Panc1 (cell line): Measurements from ENCODE around the gene MRM1. TPM values are rescaled to one million over a fixed set of nuclear protein-coding genes. Genes with fewer than 3 reads are reported as not detected.

Source experiments
- ATAC-seq: fragments of 200-7000 bp; cut with Tn5 transposase; 2 replicates; pipeline ENCODE4 v1.9.1; 2020; ENCODE audit warnings: mild to moderate bottlenecking, moderate library complexity
- BruUV-seq: library from RNA; stranded (reverse); fragments of 400-500 nt; replicated peaks from 2 replicates; lab custom pipeline; 2021; lab: Mats Ljungman, UMichigan
- CTCF ChIA-PET: fragments of 300-600 bp; sonication (Branson Sonifier 250); formaldehyde crosslinking; loops from one replicate; lab custom pipeline; 2022; ENCODE audit warnings: antibody characterized with exemption; lab: Charles Lee
- POLR2A ChIA-PET: fragments of 300-600 bp; sonication (Branson Sonifier 250); formaldehyde crosslinking; loops from one replicate; lab custom pipeline; 2022; ENCODE audit warnings: antibody characterized with exemption; lab: Charles Lee
- DNase-seq: peaks from one replicate; pipeline ENCODE4 v3.0.0-alpha.2; 2010; ENCODE audit warnings: low read depth, low spot score
- H3K27ac ChIP-seq: 2 replicates; pipeline ENCODE4 v1.5.1; 2011; ENCODE audit warnings: mild to moderate bottlenecking, low read length, inconsistent platforms
- H3K27me3 ChIP-seq: fragments of 200-500 bp; sonication (Bioruptor generic); 2 replicates; pipeline ENCODE4 v1.6.0; 2014; ENCODE audit warnings: low read length, inconsistent platforms; ENCODE audit not compliant: control insufficient read depth, insufficient read depth
- H3K36me3 ChIP-seq: fragments of 200-500 bp; sonication (Bioruptor generic); 2 replicates; pipeline ENCODE4 v1.5.1; 2014; ENCODE audit warnings: inconsistent platforms, mild to moderate bottlenecking, low read length, moderate library complexity; ENCODE audit not compliant: control insufficient read depth, insufficient read depth
- H3K4me1 ChIP-seq: 2 replicates; pipeline ENCODE4 v1.5.1; 2011; ENCODE audit warnings: inconsistent platforms, mild to moderate bottlenecking, low read length, moderate library complexity; ENCODE audit not compliant: control insufficient read depth, insufficient read depth
- H3K4me3 ChIP-seq, 2 experiments: 2 replicates each; pipeline ENCODE4 v1.5.1; 2011 to 2012; ENCODE audit warnings: low read depth in 2 of 2, low read length in 2 of 2, mild to moderate bottlenecking in 2 of 2, inconsistent platforms in 1 of 2, moderate library complexity in 1 of 2
- H3K9me3 ChIP-seq: fragments of 200-500 bp; sonication (Bioruptor generic); 2 replicates; pipeline ENCODE4 v1.5.1; 2014; ENCODE audit warnings: low read depth, mild to moderate bottlenecking, inconsistent platforms, low read length, moderate library complexity; ENCODE audit not compliant: control insufficient read depth, insufficient read depth
- CTCF ChIP-seq: fragments of 450-650 bp; IDR thresholded peaks from 2 replicates; pipeline ENCODE4 v1.5.1; 2017; ENCODE audit warnings: mild to moderate bottlenecking
- POLR2AphosphoS5 ChIP-seq: IDR thresholded peaks from 2 replicates; pipeline ENCODE4 v1.6.1; 2012; ENCODE audit warnings: mild to moderate bottlenecking, low read depth, low read length, moderate library complexity
- REST ChIP-seq, 2 experiments: IDR thresholded peaks; 2 replicates each; pipeline ENCODE4 v1.6.1; 2011 to 2012; ENCODE audit warnings: low read depth in 2 of 2, control low read depth in 1 of 2, low read length in 1 of 2, mild to moderate bottlenecking in 1 of 2, moderate library complexity in 1 of 2; ENCODE audit not compliant: insufficient read depth in 1 of 2
- SIN3A ChIP-seq: IDR thresholded peaks from 2 replicates; pipeline ENCODE4 v1.6.1; 2012; ENCODE audit warnings: low read depth, mild to moderate bottlenecking, low read length, moderate library complexity, borderline replicate concordance; ENCODE audit not compliant: insufficient read depth
- TCF7L2 ChIP-seq: IDR thresholded peaks from 2 replicates; pipeline ENCODE4 v1.6.1; 2011; ENCODE audit warnings: mild to moderate bottlenecking, low read depth, low read length, inconsistent platforms
- in situ Hi-C: cut with HindIII; loops from 2 replicates; pipeline ENCODE4 v1.10.0; 2016; ENCODE audit warnings: low sequenced_read_pairs, low pct_unique_long_range_greater_than_20kb
- intact Hi-C: fragments of 100-400 bp; cut with micrococcal nuclease; formaldehyde crosslinking; loops from one replicate; pipeline ENCODE4 v1.10.0; 2022; ENCODE audit not compliant: unreplicated experiment
- total RNA-seq: library from RNA; stranded (reverse); gene quantifications from one replicate; pipeline ENCODE4 v1.2.1, GENCODE V29; 2021; ENCODE audit not compliant: unreplicated experiment

MRM1 gene
- total RNA-seq, 1 experiment from 2014 or later, result 7.8 TPM

- CTCF ChIA-PET, result no interaction called here
- POLR2A ChIA-PET, result no interaction called here
- Histone ChIP-seq H3K36me3 (no peaks in the 10 kb centered on the region), H3K4me3 (no peak overlapping the region), H3K27me3 (peaks cover 3% of the 10 kb centered on the region; the same call in 1 of the 2 replicates), H3K27ac (no peak overlapping the region), H3K4me1 (no peaks in the 10 kb centered on the region), H3K9me3 (no peaks in the 10 kb centered on the region)
- no peak for DNase-seq
- in situ Hi-C loops (no loop called here), intact Hi-C loops (no loop called here)
- no peak for ATAC-seq
- no peak for TF ChIP-seq SIN3A
- TF ChIP-seq CTCF, result no peak
- TF ChIP-seq REST (IDR thresholded peaks at IDR 0.05; ENCODE audit: insufficient read depth in 1 of 2, low read depth in 2 of 2, low read length in 1 of 2), result no peak
- TF ChIP-seq TCF7L2, result no peak
- TF ChIP-seq POLR2AphosphoS5, result no peak
- no TSS peak for BruUV-seq
Measured at GRCh38 chr17:36640346-36640745, 39.0 kb downstream of the MRM1 start.

GRCh38 chr17:36640836-36641235 lies 39.5 kb downstream of the MRM1 start:
- intact Hi-C loops (no loop called here), in situ Hi-C loops (no loop called here)
- Histone ChIP-seq H3K4me3 (no peak overlapping the region), H3K27ac (no peak overlapping the region), H3K36me3 (no peaks in the 10 kb centered on the region), H3K9me3 (no peaks in the 10 kb centered on the region), H3K27me3 (peaks cover 3% of the 10 kb centered on the region; the same call in 1 of the 2 replicates), H3K4me1 (no peaks in the 10 kb centered on the region)
- ATAC-seq (no peak), DNase-seq (no peak)
- BruUV-seq, result no TSS peak
- TF ChIP-seq TCF7L2 (no peak), POLR2AphosphoS5 (no peak), SIN3A (no peak), CTCF (no peak), REST (IDR thresholded peaks at IDR 0.05; ENCODE audit: insufficient read depth in 1 of 2, low read depth in 2 of 2, low read length in 1 of 2) (no peak)
- CTCF ChIA-PET, result no interaction called here
- POLR2A ChIA-PET, result no interaction called here
